ENCODE data around the gene SUMO3.

SUMO3 gene

DNA sequence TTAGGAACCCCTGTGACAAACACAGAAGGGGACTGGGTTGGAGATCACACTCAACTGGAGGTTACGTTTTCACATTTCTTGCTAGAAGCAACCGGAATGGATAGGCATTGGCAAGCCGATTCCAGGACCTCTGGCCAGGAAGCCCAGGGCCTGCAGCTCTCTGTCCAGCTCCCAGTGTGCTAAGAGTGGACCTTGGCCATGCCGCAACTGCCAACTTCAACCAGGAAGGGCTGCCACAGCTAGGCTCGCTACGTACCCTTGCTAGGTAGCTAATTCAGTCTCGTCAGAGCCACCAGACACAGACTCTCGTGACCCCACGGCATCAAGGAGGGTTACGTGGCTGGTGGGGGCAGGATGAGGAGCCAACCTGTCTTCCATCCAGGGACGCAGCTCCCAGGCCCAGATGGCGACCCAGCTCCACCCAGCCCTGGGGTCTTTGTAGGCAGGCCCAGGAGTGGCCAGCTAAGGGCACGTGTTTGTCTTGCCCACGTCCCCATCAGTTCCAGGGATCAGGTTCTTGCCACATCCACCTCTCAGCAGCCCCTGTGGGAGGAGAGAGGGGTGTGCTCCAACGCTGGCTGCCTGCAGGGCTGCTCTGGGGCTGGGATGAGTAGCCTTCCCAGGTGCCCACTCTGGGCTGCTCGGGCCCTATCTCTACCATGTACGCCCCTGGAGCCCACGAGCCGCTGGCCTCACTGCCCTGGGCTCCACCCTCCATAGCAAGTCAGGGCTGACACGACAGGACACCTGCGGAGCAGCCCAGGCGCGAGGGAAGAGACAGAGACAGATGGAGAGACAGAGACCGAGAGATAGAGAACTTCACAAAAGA is 55.4 kb downstream of the SUMO3 start:
- in situ Hi-C loops (cut with MboI; ENCODE audit: low sequenced_read_pairs), result no loop called here

GRCh38 chr21:44761747-44762208 is 56.1 kb downstream of the SUMO3 start:
- in situ Hi-C loops (cut with MboI; ENCODE audit: low sequenced_read_pairs), result no loop called here

GRCh38 chr21:44761011-44761729 is 56.7 kb downstream of the SUMO3 start:
- in situ Hi-C loops (cut with MboI; ENCODE audit: low sequenced_read_pairs), result no loop called here

DNA sequence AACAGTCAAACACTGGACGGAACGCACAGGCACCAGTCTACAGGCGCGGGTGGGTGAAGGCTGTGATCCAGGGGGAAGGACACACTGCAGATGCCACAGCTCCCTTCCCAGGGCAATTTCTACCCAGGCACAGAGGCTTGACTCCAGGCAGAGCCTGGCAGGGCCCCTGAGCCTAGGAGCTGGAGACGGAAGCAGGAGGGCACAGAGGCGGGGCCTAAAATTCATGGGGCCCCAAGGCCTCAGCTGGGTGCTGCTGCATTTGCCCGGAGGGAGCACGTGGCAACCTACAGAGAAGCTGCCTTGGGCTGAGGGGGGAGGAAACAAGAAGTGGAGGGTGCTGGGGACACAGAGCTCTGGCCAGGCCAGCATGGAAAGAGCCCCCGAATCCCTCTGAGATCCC is 57.5 kb downstream of the SUMO3 start:
- in situ Hi-C loops (cut with MboI; ENCODE audit: low sequenced_read_pairs), result no loop called here

DNA sequence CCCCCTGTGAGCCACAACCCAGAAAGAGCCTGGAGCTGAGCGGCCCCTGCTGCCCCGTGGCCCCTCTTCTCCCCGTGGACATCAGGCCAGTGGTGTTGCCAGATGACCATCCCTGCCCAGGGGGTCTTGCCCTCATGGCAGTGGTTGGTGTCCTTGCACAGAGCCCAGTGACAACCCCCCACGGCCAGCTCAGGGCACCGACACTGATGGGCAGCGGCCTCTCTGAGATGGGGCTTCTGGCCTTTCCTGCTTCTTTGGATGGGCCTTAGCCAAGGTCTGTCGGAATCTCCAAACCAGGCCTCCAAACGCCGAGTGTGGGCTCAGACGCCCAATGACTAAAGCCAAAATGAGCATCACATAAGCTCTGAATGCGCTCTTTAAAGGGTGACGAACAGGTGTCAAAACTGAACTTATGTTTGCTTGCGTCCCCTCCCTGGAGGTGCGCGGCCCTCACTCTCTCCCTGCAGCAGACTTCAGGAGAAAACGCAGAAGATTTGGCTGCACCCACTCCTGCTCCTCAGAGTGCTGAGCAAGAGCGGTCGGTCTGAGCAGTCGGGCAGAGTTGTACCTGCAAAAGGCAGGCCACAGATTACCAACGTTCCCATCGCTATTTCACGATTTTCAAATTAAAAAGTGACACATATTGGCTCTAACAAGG is 58.1 kb downstream of the SUMO3 start:
- in situ Hi-C loops (cut with MboI; ENCODE audit: low sequenced_read_pairs), result no loop called here

GRCh38 chr21:44758781-44759627 is 58.9 kb downstream of the SUMO3 start:
- in situ Hi-C loops (cut with MboI; ENCODE audit: low sequenced_read_pairs), result no loop called here

- in situ Hi-C loops (cut with MboI; ENCODE audit: low sequenced_read_pairs), result no loop called here
Observed at GRCh38 chr21:44758141-44758561, 59.7 kb downstream of the SUMO3 start.

DNA sequence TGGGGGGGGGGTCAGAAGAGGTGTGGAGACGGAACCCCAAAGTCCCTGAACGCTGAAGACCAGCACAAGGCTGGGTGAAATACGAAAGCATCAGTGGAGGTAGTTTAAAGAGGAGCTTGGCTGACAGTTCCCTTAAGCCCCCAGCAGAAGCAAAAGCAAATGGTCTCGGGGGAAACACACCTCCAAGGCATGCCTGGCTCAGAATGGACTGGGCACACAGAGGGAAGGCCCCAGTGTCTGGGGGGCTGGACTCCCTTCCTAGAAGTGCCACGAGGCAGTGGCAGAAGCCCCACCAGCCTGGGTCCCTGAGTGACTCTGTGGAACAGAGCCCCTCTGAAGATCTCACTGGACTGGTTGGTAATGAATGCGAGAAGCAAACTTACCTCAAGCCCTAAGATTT is 60.1 kb downstream of the SUMO3 start:
- in situ Hi-C loops (cut with MboI; ENCODE audit: low sequenced_read_pairs), result no loop called here

DNA sequence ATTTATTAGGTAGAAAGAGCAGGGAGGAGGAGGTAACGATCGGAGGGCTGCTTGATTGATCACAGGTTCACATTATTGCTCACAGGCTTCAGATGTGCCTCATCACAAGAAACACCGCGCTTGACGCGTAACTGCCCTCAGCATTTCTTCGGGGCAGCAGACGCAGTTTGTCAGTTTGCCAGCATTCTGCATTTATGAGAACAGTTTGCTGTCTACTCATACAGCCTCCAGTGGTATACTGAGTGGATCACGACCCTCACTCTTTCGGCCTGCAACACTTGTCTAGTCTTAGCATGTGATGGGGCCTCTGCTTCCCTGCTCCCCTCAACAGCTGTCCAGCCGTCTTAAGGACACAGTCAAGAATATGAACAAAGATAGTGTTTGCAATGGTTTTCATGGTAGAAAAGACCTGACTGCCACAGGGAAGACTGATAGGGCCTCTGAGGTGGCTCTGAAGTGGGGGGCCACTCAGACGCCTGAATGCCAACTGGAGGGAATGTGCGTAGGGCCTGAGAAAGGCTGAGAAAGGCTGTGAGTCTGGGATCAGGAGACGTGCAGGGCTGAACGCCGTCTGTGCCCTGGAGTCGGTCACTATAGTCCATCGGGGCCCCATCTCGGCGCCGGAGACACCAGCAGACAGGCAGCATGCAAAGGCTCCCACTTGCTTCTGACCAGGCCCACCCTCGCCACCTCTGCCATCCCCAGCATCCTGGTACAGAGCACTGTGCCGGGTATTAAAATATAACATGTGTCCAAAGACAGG is 61.3 kb downstream of the SUMO3 start:
- in situ Hi-C loops (cut with MboI; ENCODE audit: low sequenced_read_pairs), result no loop called here
